Vagina (tissue), 2 donors: Measurements from ENCODE around the gene FN1.

Source experiments
- CTCF ChIP-seq, 3 experiments: fragments of 450-650 bp in 2 of 3; fragments of 200-600 bp in 1 of 3; sonication (generic) in 1 of 3; IDR thresholded peaks; one replicate each; pipeline ENCODE4 v1.5.1; 2017 to 2019; ENCODE audit warnings: antibody characterized with exemption in 3 of 3, mild to moderate bottlenecking in 2 of 3, moderate library complexity in 2 of 3
- POLR2A ChIP-seq, 2 donors: fragments of 450-650 bp; IDR thresholded peaks; one replicate each; pipeline ENCODE4 v1.6.1; 2017; ENCODE audit warnings: antibody characterized with exemption in 2 of 2, mild to moderate bottlenecking in 2 of 2, moderate library complexity in 2 of 2

GRCh38 chr2:215368493-215368809, 67.4 kb downstream of the FN1 start:
- TF ChIP-seq POLR2A (IDR thresholded peaks at IDR 0.05) (no peak), CTCF (IDR thresholded peaks at IDR 0.05) (no peak)
